ENCODE measurements around the gene TMEM161A.
A peak's percentile ranks its signal among the peaks of the same experiment; 100 is the strongest.

Gene TMEM161A

DNA sequence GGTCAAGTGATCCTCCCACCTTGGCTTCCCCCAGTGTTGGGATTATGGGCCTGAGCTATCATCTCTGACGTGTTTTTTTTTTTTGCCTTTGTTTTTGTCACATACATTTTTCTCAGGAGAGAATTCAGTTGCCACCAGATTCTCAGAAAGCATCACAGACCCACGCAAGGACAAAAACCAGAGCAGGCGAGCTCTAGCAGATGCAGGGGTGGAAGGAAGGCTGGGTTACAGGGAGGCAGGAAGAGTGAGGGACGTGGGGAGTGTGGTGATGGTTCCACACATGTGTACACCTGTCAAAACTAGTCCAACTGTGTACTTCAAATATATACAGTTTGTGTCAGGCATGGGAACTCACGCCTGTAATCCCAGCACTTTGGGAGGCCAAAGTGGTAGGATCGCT is 4.3 kb downstream of the TMEM161A start (continued):
- TF ChIP-seq KLF7 (tag by site-specific recombination; IDR thresholded peaks at IDR 0.05; ENCODE audit: borderline replicate concordance) (no peak), ZNF391 (tag by site-specific recombination; IDR thresholded peaks at IDR 0.05; ENCODE audit: borderline replicate concordance, low read depth) (no peak), ZNF529 (tag by site-specific recombination; IDR thresholded peaks at IDR 0.05; ENCODE audit: insufficient replicate concordance) (no peak), ZNF664 (tag by site-specific recombination; IDR thresholded peaks at IDR 0.05) (no peak), ZNF48 (tag by site-specific recombination; IDR thresholded peaks at IDR 0.05) (no peak)

GRCh38 chr19:19132912-19133311 is 5.4 kb downstream of the TMEM161A start:
- no peak overlapping the region for H3K27ac ChIP-seq (ENCODE audit: extremely low read depth, low read depth, low read length)
- CTCF ChIA-PET, result no interaction called here
- POLR2A ChIA-PET, result interaction anchor here (0.6 kb wide), 1 partner anchor 207 kb away, joined by 6 read pairs; no protein-coding TSS in a partner anchor

GRCh38 chr19:19131989-19132388 is 6.3 kb downstream of the TMEM161A start:
- Histone ChIP-seq H3K4me1 (ENCODE audit: control insufficient read depth, insufficient read depth, low read length) (no peaks in the 10 kb centered on the region), H3K4me3 (ENCODE audit: low read depth, low read length) (no peak overlapping the region), H3K9me3 (ENCODE audit: control insufficient read depth, insufficient read depth, low read depth, low read length) (no peaks in the 10 kb centered on the region), H3K27ac (ENCODE audit: extremely low read depth, low read depth, low read length) (no peak overlapping the region), H3K36me3 (ENCODE audit: control insufficient read depth in 2 of 2, insufficient read depth in 1 of 2, low read length in 2 of 2) (peaks cover 4 to 41% of the 10 kb centered on the region in 2 experiments; a peak in 2 of 3 replicates)
- POLR2A ChIA-PET, result no interaction called here
- CTCF ChIA-PET, result interaction anchor here (0.6 kb wide), 1 partner anchor 36 kb away, joined by 3 read pairs; no protein-coding TSS in a partner anchor
- TF ChIP-seq TRIM28 (IDR thresholded peaks at IDR 0.05; ENCODE audit: borderline replicate concordance, low read length), result peak; percentile 93; the same call in 1 of the 2 replicates
- peak; percentile 87 for TF ChIP-seq SETDB1 (IDR thresholded peaks at IDR 0.05; ENCODE audit: insufficient read length, low read length)
- no peak for TF ChIP-seq ZNF10 (tag by site-specific recombination; IDR thresholded peaks at IDR 0.05)

More at GRCh38 chr19:19132912-19133311, 5.4 kb downstream of the TMEM161A start:
- H3K4me3 ChIP-seq (ENCODE audit: low read depth, low read length), result no peak overlapping the region
- peaks cover 4 to 37% of the 10 kb centered on the region in 2 experiments; a peak in 2 of 3 replicates for H3K36me3 ChIP-seq (ENCODE audit: control insufficient read depth in 2 of 2, insufficient read depth in 1 of 2, low read length in 2 of 2)
- no peak for TF ChIP-seq ZFP69B (tag by site-specific recombination; IDR thresholded peaks at IDR 0.05)
- TF ChIP-seq, protein P1, sequence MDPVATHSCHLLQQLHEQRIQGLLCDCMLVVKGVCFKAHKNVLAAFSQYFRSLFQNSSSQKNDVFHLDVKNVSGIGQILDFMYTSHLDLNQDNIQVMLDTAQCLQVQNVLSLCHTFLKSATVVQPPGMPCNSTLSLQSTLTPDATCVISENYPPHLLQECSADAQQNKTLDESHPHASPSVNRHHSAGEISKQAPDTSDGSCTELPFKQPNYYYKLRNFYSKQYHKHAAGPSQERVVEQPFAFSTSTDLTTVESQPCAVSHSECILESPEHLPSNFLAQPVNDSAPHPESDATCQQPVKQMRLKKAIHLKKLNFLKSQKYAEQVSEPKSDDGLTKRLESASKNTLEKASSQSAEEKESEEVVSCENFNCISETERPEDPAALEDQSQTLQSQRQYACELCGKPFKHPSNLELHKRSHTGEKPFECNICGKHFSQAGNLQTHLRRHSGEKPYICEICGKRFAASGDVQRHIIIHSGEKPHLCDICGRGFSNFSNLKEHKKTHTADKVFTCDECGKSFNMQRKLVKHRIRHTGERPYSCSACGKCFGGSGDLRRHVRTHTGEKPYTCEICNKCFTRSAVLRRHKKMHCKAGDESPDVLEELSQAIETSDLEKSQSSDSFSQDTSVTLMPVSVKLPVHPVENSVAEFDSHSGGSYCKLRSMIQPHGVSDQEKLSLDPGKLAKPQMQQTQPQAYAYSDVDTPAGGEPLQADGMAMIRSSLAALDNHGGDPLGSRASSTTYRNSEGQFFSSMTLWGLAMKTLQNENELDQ (tag by site-specific recombination; IDR thresholded peaks at IDR 0.05; ENCODE audit: low read depth), result no peak
- TF ChIP-seq ZNF266 (tag by site-specific recombination; IDR thresholded peaks at IDR 0.05; ENCODE audit: low read depth), result no peak
- TF ChIP-seq, protein P2, sequence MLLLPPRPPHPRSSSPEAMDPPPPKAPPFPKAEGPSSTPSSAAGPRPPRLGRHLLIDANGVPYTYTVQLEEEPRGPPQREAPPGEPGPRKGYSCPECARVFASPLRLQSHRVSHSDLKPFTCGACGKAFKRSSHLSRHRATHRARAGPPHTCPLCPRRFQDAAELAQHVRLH (tag by site-specific recombination; IDR thresholded peaks at IDR 0.05), result no peak
- TF ChIP-seq ZBTB7A (tag by site-specific recombination; IDR thresholded peaks at IDR 0.05; ENCODE audit: low read depth), result no peak
- TF ChIP-seq ZSCAN23 (tag by site-specific recombination; IDR thresholded peaks at IDR 0.05), result no peak
- no peak for TF ChIP-seq RBAK (tag by site-specific recombination; IDR thresholded peaks at IDR 0.05)
- no peak for TF ChIP-seq ZBTB20 (tag by site-specific recombination; IDR thresholded peaks at IDR 0.05)
- TF ChIP-seq ZFP3 (tag by site-specific recombination; IDR thresholded peaks at IDR 0.05; ENCODE audit: low read depth), result no peak
- no peak for TF ChIP-seq PRDM4 (tag by site-specific recombination; IDR thresholded peaks at IDR 0.05)
- no peak for TF ChIP-seq ZNF843 (tag by site-specific recombination; IDR thresholded peaks at IDR 0.05)
- TF ChIP-seq ZNF19 (tag by site-specific recombination; IDR thresholded peaks at IDR 0.05; ENCODE audit: low read depth), result no peak
- no peak for TF ChIP-seq ZNF292 (tag by site-specific recombination; IDR thresholded peaks at IDR 0.05; ENCODE audit: borderline replicate concordance, low read depth)
- no peak for TF ChIP-seq KLF1 (tag by site-specific recombination; IDR thresholded peaks at IDR 0.05)
- TF ChIP-seq MZF1 (tag by site-specific recombination; IDR thresholded peaks at IDR 0.05; ENCODE audit: borderline replicate concordance), result no peak
- H3K9me3 ChIP-seq (ENCODE audit: control insufficient read depth, insufficient read depth, low read depth, low read length), result no peaks in the 10 kb centered on the region
- H3K4me1 ChIP-seq (ENCODE audit: control insufficient read depth, insufficient read depth, low read length), result peaks cover 3% of the 10 kb centered on the region; the same call in 1 of the 2 replicates

Measured in HEK293 (cell line).